GM19025 (cell line): ENCODE measurements around the gene XPNPEP1.

Source experiments
- ATAC-seq: cut with Tn5 transposase; IDR thresholded peaks from one replicate; pipeline ENCODE4 v1.9.1; 2021; ENCODE audit warnings: mild to moderate bottlenecking, low read depth, moderate library complexity; ENCODE audit not compliant: unreplicated experiment

XPNPEP1 gene

DNA sequence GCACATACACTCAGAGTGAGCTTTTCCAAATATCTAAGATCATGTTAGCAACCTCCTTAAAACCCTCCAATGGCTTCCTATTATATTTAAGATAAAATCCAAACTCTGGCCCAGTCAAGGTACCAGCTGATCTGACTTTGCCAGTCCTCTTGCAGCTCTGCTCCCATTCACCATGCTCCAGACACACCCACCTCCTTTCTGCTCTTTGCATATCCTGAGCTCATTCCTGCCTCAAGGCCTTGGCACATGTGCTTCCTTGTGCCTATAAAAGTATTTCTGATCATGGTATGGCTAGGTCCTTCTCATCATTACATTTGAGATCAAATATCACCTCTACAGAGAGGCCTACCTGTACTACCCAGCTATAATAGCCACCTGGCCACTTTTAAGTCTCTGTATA is 27.5 kb downstream of the XPNPEP1 start:
- ATAC-seq = no peak

DNA sequence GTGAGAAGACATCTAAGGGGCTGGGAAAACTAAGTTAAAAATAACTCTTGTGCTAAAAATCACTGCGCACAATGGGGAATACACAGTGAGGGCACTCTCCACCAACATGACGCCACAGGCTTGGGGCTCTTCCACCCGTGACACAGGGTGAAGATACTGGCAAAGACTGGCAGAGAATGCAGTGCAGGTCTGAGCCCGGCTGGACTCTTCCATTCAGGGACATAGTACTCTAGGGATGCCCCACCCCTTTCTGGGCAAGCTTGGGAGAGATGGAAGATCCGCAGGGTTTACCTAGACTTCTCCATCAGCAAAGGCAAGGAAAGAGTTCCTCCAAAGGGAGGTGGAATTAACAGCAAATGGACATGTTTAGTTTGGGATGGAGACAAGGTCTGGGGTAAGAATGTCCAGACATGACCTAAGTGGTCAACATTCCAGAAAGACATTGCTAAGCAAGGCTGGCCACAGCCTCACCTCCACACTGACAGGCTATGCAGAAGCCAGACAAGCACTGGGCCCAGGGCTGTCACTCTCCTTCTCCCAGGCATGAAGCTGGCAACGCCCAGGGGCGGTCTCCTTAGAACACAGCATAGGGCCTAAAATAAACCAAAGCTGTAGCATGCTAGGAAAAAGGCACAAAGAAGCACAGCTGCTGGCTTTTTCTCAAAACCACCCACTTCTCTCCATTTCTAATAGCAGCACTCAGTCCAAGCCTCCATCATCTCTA is 28.1 kb downstream of the XPNPEP1 start:
- no peak for ATAC-seq

DNA sequence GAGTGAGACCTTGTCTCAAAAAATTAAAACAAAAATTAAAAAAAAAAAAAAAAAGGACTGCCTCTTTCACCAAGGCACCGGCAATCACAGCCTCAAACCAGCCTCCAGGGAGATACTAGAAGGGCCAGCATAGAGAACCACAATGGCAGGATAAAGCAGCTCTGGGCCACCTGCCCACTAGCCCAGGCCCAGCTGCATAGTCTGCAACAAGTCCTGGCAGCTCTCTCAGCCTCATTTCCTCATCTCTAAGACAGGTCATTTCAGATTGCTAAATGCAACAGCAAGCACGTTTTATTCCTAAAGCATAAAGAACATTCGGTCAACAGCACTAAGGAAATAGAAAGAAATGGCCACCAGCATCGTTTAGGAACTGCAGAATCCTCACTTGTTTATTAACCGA is 28.8 kb downstream of the XPNPEP1 start:
- no peak for ATAC-seq

DNA sequence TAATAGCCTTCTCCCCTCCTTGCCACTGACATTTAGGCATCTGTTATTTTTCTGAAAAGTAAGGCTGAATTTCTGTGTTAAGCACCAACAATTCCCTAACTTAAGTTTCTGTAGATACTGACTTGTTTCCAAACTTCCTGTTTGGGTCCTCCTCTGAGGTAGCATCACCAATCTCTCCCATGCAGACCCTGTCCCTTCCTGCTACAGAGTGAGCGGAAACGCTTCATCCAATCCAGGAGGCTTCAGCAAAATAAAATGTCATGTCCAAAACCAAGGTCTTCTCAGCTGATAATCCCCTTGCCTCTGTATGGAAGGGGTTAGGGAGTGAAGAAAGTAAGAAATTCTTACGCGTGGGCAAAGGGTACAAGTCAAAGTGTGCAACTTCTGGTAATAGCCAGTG is 29.9 kb downstream of the XPNPEP1 start:
- ATAC-seq = no peak

DNA sequence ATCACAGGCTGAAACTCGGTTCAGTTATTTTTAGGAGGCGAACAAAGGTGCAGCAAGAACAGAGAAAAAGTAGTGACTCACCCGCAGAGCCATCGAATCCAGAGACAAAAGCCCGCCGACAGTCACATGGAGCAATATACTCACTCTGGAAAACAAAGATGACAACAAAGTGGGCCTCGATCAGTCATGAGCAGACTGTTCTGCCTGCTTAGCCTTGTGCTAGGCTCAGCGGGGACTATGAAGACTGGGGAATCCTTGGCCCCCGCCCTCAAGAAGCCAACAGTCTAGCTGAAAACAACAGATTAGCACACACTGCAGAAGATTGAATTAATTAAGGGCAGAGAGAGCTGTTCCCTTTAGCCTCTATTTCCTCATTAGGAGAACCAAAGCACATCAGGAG is 30.4 kb downstream of the XPNPEP1 start:
- no peak for ATAC-seq

DNA sequence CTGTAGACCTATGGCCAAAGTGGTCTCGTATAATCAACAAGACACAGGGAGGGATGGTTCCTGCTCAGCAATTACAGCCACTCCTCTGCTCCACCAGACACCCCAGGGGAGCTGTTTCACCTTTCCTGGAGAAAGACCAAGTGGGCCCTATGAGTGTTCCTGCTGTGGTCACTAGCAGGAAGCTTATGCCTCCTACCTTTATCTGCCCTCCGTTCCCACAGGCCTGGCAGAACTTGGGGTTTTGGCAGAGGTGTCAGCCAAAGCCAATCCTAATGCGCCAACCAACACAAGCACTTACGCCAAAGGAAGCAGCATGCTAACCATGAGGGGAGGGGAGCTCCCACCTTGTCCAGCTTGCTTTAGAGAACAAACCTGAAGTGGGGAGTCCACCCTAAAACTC is 31.2 kb downstream of the XPNPEP1 start:
- ATAC-seq = no peak

DNA sequence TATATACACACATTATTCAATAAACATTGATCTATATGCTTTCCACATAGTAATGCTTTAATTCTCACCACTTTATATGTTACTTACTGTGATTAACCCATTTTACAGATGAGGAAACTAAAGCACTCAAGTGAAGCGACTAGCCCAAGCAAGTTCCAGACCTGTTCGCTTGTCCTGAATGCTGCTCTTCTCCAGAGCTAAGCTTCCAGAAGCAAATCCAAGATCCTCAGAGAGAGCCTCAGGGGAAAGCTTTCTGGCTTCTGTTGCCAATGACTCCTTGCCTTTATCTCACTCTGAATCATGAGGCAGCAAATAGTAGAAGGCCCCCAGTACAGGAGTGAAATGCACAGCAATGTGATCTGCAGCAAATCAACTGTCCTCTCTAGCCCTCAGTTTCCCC is 32.2 kb downstream of the XPNPEP1 start:
- ATAC-seq = no peak

DNA sequence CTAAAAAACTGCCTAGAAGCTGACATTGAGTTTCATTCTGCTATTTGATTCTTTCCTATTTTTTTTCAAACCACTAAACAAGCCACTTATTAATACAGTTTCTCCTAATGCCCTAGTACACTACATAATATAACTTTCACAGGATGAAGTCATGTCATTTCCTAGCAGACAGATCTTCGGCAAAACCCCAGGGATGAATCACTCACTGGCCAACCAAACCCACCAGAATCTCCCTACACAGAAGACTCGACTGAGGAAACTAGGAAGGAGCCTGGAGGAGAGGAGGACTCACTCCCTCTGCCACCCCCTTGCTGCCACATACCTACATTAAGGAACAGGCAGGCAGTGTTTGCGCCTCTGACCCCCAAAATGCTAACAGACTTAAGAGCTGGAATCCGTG is 33.4 kb downstream of the XPNPEP1 start:
- no peak for ATAC-seq

DNA sequence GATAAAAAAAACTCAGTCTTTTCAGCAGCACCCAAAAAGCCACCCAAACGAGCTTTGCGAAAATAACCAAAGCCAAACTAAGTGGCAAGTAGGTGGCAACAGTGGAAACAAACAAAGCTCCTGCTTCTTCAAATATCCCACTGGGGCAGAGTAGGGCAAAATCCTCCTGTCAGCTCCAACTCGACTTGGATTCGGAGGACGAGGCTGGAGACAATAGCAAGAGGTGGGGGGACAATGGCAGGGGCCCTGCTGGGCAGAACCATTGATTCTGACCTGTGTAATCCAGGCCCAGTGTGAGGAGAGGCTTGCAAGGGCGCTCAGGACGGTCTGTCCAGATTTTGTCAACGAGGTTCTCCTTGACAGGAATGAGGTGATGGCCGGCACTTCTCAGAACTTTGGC is 35.5 kb downstream of the XPNPEP1 start:
- ATAC-seq = no peak

DNA sequence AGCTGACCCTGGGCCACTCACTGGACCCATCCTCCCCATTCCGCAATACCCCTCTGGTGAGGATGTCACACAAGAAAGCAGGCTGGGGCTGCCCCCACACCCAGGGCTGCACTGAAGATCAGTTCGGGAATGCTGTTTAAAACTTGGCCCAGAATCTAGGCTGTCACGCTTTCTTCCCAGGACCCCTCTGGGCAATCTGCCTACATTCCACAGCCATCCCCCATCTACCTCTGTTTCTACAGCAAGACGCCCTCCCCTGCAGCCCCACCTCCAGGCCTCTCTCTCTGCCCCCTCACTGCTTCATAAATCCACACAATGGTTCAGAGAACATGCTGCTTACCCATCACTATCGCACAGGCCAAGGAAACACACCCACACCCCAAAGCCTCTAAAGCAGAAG is 36.1 kb downstream of the XPNPEP1 start:
- no peak for ATAC-seq

DNA sequence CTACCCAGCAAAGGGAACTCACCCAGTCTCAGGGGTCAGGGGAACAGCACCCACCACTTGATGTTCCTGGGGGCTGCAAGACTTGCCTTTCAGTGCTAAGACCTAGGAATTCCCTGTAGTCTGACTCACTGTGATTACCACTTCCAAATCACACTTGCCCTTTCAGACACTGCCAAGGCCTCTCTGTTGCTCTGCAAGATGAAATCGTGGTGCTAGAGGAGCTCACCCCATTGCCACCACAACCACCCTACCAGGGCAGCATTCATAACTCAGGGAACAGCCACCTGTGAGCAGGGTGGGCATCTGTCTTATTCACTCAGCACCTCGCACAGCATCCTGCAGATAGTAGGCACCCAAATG is 36.5 kb downstream of the XPNPEP1 start:
- no peak for ATAC-seq

DNA sequence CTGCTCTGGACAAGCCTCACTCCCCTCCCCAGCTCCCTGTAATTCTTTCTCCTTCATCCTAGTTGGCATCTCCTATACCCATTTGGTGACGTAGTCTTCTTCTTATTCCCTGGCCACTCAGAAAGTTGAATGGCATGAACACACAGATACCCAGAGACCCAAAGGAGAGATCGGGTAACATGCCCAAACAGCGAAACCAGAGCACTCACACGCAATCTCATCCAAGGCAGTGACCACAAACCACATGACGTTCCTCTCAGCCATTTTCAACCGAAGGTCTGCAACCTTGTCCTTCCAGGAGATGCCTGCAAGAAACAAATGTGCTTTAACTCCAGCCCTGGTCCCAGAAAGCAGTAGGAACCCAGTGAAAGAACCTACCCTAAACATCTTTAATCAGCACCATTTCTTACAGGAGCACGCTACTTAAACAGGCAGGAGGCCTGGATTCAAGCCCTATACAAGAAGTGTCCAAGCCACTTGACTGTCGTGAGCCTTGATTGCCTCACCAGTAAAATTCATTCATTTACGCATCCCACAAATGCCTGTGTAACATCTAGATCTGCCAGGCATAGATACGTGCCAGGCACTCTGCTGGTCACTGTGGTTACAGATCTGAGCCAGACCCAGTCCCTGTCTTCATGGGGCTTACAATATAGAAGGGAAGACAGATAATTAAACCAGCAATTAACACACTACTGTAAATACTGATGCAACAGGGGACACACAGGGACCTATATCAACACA is 37.1 kb downstream of the XPNPEP1 start:
- no peak for ATAC-seq

DNA sequence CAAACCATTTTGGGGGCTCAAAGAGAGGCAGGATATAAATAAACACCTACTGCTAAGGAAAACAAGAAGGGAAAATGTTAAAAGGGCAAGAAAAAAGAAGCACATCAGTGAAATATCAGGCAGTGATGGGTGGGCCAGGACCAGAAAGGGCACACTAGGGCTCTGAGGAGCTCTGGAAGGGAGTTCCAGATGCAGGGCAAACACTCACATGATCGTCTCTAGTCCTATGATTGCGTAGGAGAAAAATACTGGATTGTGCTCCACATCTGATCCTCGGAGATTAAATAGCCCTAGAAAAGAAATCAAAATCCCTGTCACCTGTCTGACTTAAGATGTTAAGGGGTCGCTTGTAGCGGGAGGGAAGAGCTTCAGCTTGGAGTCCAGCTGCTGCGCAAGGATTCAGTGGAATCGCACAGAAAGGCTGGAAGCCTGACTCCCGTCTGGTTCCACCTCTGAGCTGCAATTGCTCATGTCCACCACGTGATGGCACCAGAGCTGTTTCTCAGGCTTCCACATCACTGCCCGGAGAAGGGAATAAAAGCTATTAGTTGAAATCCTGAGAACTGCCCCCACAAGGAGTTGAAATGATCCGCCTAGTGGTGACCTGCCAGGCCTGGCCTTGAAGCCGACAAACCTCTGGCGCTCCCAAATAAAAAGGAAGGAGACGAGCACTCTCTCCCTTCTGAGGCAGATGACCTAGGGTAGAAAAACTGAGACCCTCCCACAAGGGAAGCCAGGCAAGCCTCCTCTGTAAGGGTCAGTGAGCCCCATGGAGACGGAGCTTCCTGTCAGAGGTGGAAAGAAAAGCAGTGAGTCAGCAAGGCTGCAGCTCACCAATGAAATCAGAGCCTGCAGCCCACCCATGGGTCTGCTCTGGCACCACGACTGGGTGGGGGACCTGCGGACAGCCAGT is 39.2 kb downstream of the XPNPEP1 start:
- ATAC-seq = peak; percentile 44

DNA sequence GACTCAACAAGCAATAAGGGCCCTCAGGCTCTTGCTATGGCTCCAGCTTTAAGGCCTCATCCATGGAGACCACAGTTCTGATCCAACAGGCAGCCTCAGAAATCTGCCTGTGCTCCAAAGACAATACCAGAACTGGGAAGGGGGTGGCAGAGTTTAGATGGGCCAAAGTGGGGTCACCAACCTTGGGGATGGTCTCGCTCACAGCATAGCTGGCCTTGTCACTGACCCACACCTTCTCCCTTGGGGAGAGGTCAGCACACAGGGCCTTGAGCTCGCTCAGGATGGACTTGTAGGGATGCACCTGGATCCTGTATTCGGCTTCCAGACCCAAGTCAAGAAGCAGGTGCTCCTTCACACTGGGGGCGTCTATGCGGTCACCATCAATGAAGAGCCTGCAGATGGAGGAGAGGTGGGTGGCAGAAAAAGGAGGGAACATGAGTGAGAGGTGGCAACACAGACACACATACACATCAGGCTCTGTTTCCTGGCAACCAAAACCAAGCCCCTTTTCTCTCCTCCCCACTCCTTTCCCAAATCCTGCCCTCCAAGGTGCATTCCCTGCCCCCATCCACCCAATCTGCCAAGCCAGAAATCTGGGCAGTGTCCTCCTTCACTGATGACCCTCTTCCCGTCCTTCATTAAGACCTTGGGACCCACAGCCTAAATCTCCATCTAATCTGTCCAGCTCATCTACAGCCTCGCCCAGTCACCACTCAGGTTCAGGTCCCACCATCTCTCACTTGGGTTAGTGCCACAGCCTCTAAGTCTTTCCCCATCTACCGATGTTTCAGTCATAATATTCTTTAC is 40.9 kb downstream of the XPNPEP1 start:
- ATAC-seq = no peak

DNA sequence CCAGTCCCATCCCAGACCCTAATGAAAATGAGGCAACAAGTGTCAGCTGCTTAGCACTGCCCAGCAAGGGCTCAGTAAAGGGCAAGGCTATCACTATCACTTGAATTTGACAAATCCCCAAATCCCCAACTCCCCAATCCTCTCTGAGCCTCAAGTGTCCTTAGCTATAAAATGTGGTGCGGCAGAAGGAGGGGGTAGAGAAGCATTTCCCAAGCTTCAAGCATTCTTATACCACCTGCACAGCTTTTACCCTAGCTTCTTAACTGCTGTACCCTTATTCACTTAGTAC is 41.6 kb downstream of the XPNPEP1 start:
- ATAC-seq = no peak

DNA sequence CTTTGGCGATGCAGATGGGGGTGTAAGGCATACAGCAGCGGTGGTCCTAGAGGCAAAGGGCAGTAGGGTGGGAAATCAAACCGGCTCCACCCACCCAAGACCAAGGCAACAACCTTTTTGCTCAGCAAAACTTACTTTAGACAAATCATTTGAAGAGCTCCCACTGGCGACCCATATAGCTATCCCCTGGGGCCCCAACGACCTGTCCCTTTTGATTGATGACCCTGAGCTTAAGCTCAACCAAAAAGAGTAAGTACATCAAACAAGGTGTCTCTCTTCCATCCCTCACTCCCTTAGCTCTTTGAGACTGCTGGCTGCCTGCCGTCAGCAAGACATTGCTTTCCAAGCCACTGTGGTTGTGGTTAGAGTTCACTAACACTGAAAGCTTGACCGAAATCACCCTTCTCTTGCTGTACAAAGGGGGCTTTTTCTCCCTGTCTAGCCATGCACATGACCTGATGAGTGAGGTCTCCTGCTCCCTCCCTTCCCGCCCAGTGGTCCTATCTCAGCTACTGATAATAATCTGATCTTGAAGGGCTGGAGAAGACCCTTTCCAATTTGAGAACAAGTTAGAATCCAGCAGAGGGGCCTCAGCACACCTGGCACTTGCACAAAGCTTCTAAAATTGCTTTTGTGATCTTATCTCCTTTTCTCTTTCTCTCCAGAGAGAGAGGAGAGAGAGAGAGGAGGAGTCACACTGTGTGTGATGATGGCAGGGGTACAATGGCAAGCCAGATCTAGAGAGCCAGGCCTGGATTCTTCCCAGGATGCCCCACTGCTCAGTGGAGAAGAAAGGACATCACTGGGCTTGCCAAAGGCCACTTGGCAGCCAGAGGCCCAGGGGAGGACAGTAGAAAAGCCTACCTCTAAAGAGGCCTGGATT is 42.2 kb downstream of the XPNPEP1 start:
- peak; percentile 57 for ATAC-seq

DNA sequence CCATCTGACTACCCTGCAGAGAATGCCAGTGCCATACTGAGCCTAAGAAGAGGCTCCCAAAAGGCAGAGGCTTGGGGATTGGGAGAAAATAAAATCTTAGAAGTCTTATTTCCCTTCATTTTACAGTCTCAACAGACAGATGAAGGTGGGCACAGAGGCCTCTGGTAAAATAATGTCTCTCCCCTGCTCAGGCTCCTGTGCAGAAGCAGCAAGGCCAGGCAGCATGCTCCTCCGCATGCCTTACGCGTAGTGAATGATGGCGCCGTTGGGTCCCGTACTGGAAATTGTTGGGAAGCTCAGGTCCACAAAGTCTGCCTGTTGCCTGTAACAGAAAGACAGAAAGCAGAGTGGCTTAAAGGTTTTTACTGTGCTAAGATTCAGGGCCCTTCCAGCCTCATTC is 45.8 kb downstream of the XPNPEP1 start:
- ATAC-seq = no peak

DNA sequence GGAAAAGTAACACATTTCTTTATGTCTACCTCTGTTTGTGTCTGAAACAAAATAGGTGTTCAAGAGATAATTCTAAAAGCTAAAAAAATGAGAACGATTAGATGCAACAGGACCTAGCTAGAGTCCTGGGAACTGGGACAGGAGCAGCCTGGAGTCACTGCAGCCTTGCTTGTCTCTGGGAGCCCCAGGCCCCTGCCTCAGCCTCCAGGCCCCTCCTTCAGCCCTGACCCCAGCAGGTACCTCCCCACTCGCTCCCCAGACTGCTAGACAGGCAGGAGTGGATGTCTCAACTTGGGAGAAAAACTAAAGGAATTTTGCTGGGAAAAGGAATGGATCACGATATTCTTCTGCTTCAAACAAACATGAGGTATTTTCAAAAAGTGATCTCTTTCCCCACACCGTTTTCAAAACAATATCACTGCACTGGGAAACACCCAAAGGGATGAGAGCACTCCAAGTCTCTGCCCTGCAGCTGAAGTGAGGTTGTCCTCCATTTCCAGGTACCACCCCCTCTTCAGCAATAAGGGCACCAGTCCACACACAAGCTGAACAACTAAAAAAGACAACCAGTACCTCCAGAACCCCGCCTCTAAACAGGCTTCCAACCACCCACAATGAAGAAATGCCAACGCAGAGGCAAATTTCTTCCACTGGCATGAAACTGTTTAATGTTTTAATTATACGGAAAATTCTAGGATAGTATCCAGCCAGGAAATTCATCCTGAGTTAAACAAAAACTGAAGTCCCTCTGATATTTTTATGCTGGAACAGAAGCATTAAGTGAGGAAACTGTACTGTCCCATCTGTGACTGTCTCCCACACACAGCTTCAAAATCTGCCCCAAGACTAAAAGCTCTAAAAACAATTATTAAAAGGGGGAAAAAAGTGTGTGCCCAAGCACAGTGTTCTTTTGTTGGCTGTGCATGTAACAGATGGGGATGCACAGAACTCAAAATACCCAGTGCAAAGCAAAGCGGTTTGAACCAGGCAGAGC is 47.2 kb downstream of the XPNPEP1 start:
- no peak for ATAC-seq

DNA sequence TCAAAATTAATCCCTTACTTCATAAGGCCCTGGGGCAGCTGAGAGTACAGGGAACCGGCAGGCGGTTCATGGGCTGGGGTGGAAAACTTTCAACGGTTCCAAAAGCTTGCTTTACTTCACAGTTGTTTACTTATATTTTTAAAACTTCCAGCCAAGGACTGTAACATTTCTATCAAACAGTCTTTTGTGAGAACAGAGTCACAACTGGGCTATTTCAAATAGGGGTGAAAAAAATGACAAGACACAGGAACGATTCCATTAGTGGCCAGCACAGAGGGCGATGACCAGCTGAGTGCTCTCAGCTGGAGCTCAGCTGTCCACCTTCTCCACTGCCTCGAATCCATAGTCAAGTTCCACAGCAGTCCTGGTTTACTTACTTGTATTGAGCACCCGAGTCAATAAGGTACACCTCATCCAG is 48.2 kb downstream of the XPNPEP1 start:
- ATAC-seq = no peak
